Measurements from ENCODE around the gene UBL3.

The UBL3 gene

GRCh38 chr13:29753618-29754472, 96.6 kb downstream of the UBL3 start:
- DNase-seq (ENCODE audit: insufficient read length) (no peak), FAIRE-seq (no peak)
- TF ChIP-seq TAF1 (IDR thresholded peaks at IDR 0.05; ENCODE audit: borderline replicate concordance, low read depth, low read length) = no peak
- TF ChIP-seq POLR2AphosphoS5 (IDR thresholded peaks at IDR 0.05; ENCODE audit: low read depth, low read length) = no peak
- no peak for TF ChIP-seq POLR2A (IDR thresholded peaks at IDR 0.05; ENCODE audit: low read depth, low read length)

GRCh38 chr13:29752175-29752574, 98.2 kb downstream of the UBL3 start:
- no peak for TF ChIP-seq TAF1 (IDR thresholded peaks at IDR 0.05; ENCODE audit: borderline replicate concordance, low read depth, low read length)
- no peak for TF ChIP-seq POLR2A (IDR thresholded peaks at IDR 0.05; ENCODE audit: low read depth, low read length)
- TF ChIP-seq POLR2AphosphoS5 (IDR thresholded peaks at IDR 0.05; ENCODE audit: low read depth, low read length) = no peak
- FAIRE-seq = no peak
- DNase-seq (ENCODE audit: insufficient read length) = no peak

- FAIRE-seq = no peak
- no peak for TF ChIP-seq POLR2AphosphoS5 (IDR thresholded peaks at IDR 0.05; ENCODE audit: low read depth, low read length)
- no peak for TF ChIP-seq POLR2A (IDR thresholded peaks at IDR 0.05; ENCODE audit: low read depth, low read length)
- TF ChIP-seq TAF1 (IDR thresholded peaks at IDR 0.05; ENCODE audit: borderline replicate concordance, low read depth, low read length) = no peak
Measured at GRCh38 chr13:29750183-29750530, 100.3 kb downstream of the UBL3 start.

GRCh38 chr13:29749401-29750182, 100.8 kb downstream of the UBL3 start:
- TF ChIP-seq TAF1 (IDR thresholded peaks at IDR 0.05; ENCODE audit: borderline replicate concordance, low read depth, low read length) (no peak), POLR2AphosphoS5 (IDR thresholded peaks at IDR 0.05; ENCODE audit: low read depth, low read length) (no peak), POLR2A (IDR thresholded peaks at IDR 0.05; ENCODE audit: low read depth, low read length) (no peak)
- DNase-seq (ENCODE audit: insufficient read length) (no peak), FAIRE-seq (no peak)

More at GRCh38 chr13:29750183-29750530, 100.3 kb downstream of the UBL3 start:
- no peak for DNase-seq (ENCODE audit: insufficient read length)

GRCh38 chr13:29748097-29748496, 102.3 kb downstream of the UBL3 start:
- DNase-seq (ENCODE audit: insufficient read length) (no peak), FAIRE-seq (no peak)
- TF ChIP-seq POLR2AphosphoS5 (IDR thresholded peaks at IDR 0.05; ENCODE audit: low read depth, low read length) = no peak
- TF ChIP-seq POLR2A (IDR thresholded peaks at IDR 0.05; ENCODE audit: low read depth, low read length) = no peak
- no peak for TF ChIP-seq TAF1 (IDR thresholded peaks at IDR 0.05; ENCODE audit: borderline replicate concordance, low read depth, low read length)

- DNase-seq (ENCODE audit: insufficient read length) (no peak), FAIRE-seq (no peak)
- no peak for TF ChIP-seq POLR2AphosphoS5 (IDR thresholded peaks at IDR 0.05; ENCODE audit: low read depth, low read length)
- TF ChIP-seq POLR2A (IDR thresholded peaks at IDR 0.05; ENCODE audit: low read depth, low read length) = no peak
- TF ChIP-seq TAF1 (IDR thresholded peaks at IDR 0.05; ENCODE audit: borderline replicate concordance, low read depth, low read length) = no peak
Measured at GRCh38 chr13:29746148-29746677, 104.2 kb downstream of the UBL3 start.

- FAIRE-seq (no peak), DNase-seq (ENCODE audit: insufficient read length) (no peak)
- TF ChIP-seq POLR2A (IDR thresholded peaks at IDR 0.05; ENCODE audit: low read depth, low read length) = no peak
- TF ChIP-seq POLR2AphosphoS5 (IDR thresholded peaks at IDR 0.05; ENCODE audit: low read depth, low read length) = no peak
- no peak for TF ChIP-seq TAF1 (IDR thresholded peaks at IDR 0.05; ENCODE audit: borderline replicate concordance, low read depth, low read length)
Measured at GRCh38 chr13:29745704-29746103, 104.7 kb downstream of the UBL3 start.

- FAIRE-seq (no peak), DNase-seq (ENCODE audit: insufficient read length) (no peak)
- TF ChIP-seq POLR2AphosphoS5 (IDR thresholded peaks at IDR 0.05; ENCODE audit: low read depth, low read length) (no peak), POLR2A (IDR thresholded peaks at IDR 0.05; ENCODE audit: low read depth, low read length) (no peak), TAF1 (IDR thresholded peaks at IDR 0.05; ENCODE audit: borderline replicate concordance, low read depth, low read length) (no peak)
Measured at GRCh38 chr13:29743201-29743786, 107.1 kb downstream of the UBL3 start.

- FAIRE-seq = no peak
Measured at GRCh38 chr13:29740961-29741360, 109.5 kb downstream of the UBL3 start.

GRCh38 chr13:29737061-29737460, 113.4 kb downstream of the UBL3 start:
- DNase-seq (ENCODE audit: insufficient read length) = no peak
- no peak for TF ChIP-seq POLR2A (IDR thresholded peaks at IDR 0.05; ENCODE audit: low read depth, low read length)
- TF ChIP-seq POLR2AphosphoS5 (IDR thresholded peaks at IDR 0.05; ENCODE audit: low read depth, low read length) = no peak
- TF ChIP-seq TAF1 (IDR thresholded peaks at IDR 0.05; ENCODE audit: borderline replicate concordance, low read depth, low read length) = no peak
- no peak for FAIRE-seq

More at GRCh38 chr13:29740961-29741360, 109.5 kb downstream of the UBL3 start:
- no peak for TF ChIP-seq POLR2AphosphoS5 (IDR thresholded peaks at IDR 0.05; ENCODE audit: low read depth, low read length)
- no peak for TF ChIP-seq POLR2A (IDR thresholded peaks at IDR 0.05; ENCODE audit: low read depth, low read length)
- TF ChIP-seq TAF1 (IDR thresholded peaks at IDR 0.05; ENCODE audit: borderline replicate concordance, low read depth, low read length) = no peak
- DNase-seq (ENCODE audit: insufficient read length) = no peak

GRCh38 chr13:29733147-29733611, 117.2 kb downstream of the UBL3 start:
- TF ChIP-seq TAF1 (IDR thresholded peaks at IDR 0.05; ENCODE audit: borderline replicate concordance, low read depth, low read length) (no peak), POLR2A (IDR thresholded peaks at IDR 0.05; ENCODE audit: low read depth, low read length) (no peak), POLR2AphosphoS5 (IDR thresholded peaks at IDR 0.05; ENCODE audit: low read depth, low read length) (no peak)
- FAIRE-seq (no peak), DNase-seq (ENCODE audit: insufficient read length) (no peak)
